ENCODE measurements around the gene OR2H1.

- TF ChIP-seq, protein P1, sequence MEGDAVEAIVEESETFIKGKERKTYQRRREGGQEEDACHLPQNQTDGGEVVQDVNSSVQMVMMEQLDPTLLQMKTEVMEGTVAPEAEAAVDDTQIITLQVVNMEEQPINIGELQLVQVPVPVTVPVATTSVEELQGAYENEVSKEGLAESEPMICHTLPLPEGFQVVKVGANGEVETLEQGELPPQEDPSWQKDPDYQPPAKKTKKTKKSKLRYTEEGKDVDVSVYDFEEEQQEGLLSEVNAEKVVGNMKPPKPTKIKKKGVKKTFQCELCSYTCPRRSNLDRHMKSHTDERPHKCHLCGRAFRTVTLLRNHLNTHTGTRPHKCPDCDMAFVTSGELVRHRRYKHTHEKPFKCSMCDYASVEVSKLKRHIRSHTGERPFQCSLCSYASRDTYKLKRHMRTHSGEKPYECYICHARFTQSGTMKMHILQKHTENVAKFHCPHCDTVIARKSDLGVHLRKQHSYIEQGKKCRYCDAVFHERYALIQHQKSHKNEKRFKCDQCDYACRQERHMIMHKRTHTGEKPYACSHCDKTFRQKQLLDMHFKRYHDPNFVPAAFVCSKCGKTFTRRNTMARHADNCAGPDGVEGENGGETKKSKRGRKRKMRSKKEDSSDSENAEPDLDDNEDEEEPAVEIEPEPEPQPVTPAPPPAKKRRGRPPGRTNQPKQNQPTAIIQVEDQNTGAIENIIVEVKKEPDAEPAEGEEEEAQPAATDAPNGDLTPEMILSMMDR (IDR thresholded peaks at IDR 0.05) = no peak
- TF ChIP-seq EZH2 (IDR thresholded peaks at IDR 0.05; ENCODE audit: borderline replicate concordance, insufficient read depth, low read depth, low read length, poor library complexity, severe bottlenecking) = no peak
Observed at GRCh38 chr6:29493261-29493660, 36.3 kb downstream of the OR2H1 start.

Data from B cell (primary cell).